HG03103 (cell line): ENCODE measurements around the gene LDLRAD3.

ENCODE experiments used
- ATAC-seq: cut with Tn5 transposase; IDR thresholded peaks from one replicate; pipeline ENCODE4 v1.9.1; 2021; ENCODE audit warnings: low read depth; ENCODE audit not compliant: unreplicated experiment

The LDLRAD3 gene

DNA sequence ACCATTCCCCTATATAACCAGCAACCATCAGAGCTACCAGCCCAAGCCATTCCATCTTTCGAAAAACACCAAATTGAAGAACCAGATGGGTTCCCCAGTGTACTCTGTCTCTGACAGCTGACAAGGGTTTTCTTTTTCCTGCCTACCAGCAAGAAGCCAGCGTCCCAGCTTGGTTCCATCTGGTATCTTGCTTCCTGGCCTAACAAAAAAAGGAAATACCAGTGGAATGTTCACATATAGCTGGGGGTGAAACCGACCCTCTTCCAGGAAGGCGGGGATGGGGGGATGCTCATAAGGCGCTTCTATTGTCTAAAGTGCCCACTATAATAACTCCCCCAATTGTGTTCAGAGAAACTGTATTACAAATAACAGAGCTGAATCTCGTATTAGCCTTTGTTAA, 172.3 kb downstream of the LDLRAD3 start:
- no peak for ATAC-seq

DNA sequence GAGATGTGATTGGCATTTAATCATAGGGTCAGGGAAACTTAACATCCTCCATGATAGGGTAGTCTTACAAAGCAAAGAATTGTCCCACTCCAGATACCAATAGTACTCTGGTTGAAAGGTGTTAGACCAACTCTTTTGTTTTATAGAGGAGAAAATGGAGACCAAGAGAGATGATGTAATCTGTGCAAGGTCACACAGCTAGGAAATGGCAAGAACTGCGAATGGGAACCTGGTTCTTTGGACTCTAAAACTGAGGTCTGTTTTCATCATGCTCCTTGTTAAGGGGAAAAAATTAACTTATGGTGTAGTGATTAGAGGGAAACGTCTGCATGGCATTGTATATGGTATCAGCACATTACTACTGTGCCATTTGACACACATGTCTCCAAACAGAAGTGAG, 174.2 kb downstream of the LDLRAD3 start:
- no peak for ATAC-seq

DNA sequence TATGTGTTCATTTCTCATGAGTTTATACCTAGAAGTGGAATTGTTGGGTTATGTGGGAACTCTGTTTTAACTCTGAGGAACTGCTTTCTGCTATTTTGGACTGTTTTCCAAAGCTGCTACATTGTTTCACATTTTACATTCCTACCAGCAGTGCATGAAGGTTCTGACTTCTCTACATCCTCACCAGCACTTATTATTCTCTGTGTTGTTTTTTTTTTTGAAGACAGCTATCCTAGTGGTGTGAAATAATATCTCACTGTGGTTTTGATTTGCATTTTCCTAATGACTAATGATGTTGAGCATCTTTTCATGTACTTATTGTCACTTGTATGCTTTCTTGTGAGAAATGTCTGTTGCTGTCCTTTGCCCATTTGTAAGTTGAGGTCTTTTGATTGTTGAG, 175.4 kb downstream of the LDLRAD3 start:
- ATAC-seq: no peak

GRCh38 chr11:36121054-36121453, 177.2 kb downstream of the LDLRAD3 start:
- no peak for ATAC-seq

DNA sequence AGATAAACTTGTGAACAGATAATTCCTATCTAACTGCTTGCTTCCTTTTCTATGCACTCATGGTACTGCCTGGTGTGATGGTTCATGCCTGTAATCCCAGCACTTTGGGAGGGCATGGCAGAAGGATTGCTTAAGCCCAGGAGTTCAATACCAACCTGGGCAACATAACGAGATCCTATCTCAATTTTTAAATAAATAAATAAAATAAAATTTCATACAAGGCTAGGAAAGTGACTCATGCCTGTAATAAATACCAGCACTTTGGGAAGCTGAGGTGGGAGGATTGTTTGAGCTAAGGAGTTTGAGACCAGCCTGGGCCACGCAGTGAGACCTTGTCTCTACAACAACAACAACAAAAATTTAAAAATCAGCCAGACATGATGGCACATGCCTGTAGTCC, 178.8 kb downstream of the LDLRAD3 start:
- no peak for ATAC-seq

DNA sequence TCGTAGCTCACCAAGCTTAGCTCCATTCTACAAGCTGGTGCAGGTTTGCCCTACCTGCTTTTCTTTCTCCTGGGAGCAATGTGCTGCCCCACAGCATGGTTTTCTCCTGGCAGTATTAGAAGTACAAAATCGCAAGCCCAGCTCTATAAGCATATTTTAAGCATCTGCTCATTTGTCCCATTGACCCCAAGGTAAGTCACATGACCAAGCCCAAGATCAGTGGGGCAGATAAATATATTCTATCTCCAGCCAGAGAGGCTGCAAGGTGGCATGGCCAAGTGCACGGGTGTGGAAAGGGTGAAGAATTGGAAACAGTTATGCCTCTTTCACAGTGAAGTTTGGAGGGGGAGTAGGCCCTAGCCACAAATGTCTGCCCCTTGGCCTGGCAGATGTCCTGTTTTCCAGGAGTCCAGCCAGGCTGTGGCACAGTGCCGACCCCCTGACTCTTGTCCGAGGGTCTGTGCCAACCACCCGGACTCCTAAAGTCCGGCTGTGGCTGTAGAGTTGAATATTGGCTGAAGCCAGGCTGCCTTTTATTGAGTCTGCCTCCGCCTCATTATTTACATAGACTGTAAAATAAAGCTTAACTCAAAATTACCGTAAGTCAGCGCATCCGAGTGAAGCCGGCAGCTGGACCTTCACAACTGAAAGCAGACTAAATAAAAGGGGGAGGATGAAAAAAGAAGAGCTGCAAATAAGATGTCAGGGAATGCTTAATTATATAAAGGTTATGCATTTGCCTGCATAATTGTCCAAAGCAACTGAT, 179.7 kb downstream of the LDLRAD3 start:
- ATAC-seq: no peak

DNA sequence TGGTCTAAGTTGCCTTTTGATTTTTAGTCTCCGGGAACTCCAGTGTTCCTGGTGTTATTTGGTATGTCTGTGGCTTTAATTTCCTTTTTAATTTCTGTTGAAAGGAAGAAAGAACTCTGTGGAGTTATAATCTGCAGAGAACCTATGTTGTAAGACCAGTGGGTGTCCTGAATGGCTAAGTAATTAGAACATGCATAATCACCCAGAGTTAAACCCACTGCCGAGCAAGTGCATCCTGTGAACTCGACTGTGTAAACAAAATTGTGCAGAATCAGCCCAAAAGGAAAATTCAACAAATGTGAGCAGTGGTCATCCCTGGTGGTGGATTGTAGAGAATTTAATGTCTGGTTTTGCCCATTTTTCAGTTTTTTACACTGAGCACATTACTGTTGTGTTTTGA, 182.8 kb downstream of the LDLRAD3 start:
- ATAC-seq: no peak

- no peak for ATAC-seq
Measured at GRCh38 chr11:36127550-36127949, 183.7 kb downstream of the LDLRAD3 start.

- no peak for ATAC-seq
Measured at GRCh38 chr11:36129955-36130354, 186.1 kb downstream of the LDLRAD3 start.

- no peak for ATAC-seq
Measured at GRCh38 chr11:36130401-36130800, 186.5 kb downstream of the LDLRAD3 start.

DNA sequence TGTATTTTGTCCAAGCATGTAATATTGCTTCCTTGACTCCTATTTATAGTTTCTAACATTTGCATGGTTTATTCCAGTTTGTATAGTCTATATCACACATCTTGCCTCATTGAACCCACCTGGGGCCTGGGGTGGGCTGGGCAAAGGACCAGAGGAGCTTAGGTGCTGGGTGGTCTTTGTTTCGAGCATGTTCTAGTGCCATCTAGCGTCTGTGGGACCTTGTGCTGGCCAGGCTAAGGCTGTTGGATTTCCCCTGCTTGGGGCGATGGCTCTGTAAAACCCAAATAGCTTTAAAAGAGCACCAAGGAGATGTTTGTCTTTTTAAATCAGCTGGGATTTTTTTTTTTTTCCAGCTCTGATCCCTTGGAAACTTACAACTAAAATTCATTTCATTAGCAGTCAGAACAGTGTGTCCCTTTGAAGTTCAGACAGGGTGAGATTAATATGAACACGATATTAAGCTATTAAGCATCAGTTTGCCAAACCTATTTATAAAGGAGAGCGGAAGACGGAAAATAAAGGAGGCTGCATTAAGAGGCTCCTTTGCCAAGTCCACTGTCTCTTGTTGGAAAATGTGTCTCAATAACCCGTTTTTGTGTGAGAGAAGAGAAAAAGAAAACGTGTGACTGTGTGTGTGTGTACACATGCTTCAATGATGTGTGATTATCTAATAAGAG, 188.0 kb downstream of the LDLRAD3 start:
- ATAC-seq: no peak

DNA sequence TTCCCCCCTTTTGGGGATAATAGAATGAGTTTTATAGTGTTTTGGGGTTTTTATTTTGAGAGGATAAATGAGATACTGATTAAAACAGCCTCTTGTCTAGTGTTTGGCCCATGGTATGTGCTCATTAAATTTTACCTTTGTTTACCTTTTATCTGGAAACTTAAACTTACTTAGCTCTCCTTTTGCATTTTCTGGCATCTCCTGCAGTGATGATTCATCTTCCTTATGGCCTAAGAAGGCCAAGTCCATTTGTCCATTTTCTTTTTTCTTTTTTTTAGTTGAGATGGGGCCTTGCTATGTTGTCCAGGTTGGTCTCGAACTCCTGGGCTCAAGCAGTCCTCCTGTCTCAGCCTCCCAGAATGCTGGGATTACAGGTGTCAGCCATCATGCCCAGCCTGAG, 189.1 kb downstream of the LDLRAD3 start:
- ATAC-seq: no peak

- ATAC-seq: no peak
Measured at GRCh38 chr11:36135076-36135475, 191.2 kb downstream of the LDLRAD3 start.

DNA sequence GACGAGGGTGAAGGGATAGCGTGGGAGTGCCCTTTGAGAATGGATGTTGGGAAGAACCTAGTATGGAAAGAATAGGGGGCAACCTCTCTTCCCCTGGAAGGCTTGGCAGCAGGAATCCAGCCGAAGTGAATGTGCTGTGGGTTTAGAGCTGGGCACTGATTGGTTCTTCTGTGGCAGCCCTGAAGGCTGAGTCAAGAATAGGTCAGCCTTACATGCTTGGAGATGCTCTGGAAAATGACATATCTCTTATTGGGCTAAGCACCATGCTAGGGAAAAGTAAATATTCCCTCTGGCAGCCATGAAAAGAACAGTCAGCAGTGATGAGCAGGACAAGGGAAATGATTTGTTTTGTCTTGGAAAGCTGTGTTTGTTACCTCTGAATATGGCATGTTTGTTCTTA, 195.9 kb downstream of the LDLRAD3 start:
- ATAC-seq: no peak

DNA sequence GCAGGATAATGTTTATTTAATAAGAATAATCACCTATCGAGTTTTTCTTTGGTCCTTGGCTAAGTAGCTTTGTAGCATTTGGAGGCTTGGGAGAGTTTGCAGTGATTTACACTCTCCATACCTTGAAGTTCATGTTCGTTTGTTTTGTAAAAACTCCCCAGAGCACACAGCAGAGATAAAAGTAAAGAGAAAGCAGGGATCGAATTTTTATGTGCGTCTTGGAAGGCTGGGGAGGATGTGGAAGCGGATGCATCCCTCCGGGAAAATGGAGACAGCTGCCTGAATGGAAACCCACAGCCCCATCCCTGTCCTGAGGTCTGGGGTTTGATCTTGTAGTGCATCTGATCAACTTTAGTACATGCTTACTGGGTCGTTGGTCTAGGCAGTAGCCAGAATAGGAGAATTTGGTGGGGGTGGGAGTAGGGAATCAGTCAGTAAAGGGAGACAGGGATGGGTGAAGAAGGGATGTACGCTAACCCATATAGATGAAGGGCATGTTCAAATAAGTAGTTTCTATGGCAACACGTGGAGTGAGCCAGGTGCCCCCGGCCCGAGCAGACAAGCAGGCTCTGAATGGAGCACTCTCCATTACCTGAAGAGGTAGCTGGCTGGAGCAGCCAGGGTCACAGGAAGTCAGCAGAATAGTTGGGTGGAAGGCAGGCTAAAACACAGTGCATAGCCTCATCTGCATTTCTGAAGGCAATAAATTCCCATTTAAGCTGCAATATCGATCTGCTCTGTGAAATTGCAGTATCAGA, 197.5 kb downstream of the LDLRAD3 start:
- ATAC-seq: no peak

GRCh38 chr11:36141956-36142355, 198.1 kb downstream of the LDLRAD3 start:
- no peak for ATAC-seq

DNA sequence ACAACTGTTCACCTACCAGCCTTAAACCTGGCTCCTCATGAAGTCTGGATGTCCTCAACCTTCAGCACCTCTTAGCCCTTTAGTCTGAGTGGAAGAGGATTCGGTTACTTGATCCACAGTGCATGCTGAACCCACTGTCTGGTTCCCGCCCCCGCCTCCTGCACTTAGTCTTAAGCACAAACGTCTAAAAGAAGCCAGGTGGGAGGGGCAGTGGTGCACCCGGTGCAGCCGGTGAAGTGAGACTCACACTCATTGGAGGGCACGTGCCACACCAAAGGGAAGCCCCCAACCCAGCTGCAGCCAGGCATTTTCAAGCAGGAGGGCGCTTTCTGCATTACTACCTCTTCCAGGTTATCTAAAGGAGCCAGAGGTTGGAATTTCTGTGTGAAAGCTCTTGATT, 198.6 kb downstream of the LDLRAD3 start:
- ATAC-seq: no peak

DNA sequence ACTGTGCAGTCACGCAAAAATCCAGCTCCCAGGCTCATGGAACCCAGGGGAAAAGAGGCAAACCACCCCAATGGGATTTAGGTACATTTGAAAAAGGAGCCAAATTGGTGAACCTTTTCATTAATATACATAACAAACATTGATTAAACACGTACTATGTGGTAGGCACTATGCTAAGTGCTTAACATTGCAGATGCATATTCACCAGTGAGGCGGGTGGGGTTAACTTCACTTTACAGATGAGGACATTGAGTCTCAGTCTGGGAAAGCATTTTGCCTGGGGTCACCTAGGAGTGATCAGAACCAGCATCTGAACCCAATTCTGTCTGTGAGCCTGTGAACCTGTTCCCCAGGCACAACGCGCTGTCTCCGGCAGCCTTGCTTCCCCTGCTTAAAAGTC, 199.0 kb downstream of the LDLRAD3 start:
- ATAC-seq: no peak

GRCh38 chr11:36146437-36146836, 202.6 kb downstream of the LDLRAD3 start:
- ATAC-seq: no peak

DNA sequence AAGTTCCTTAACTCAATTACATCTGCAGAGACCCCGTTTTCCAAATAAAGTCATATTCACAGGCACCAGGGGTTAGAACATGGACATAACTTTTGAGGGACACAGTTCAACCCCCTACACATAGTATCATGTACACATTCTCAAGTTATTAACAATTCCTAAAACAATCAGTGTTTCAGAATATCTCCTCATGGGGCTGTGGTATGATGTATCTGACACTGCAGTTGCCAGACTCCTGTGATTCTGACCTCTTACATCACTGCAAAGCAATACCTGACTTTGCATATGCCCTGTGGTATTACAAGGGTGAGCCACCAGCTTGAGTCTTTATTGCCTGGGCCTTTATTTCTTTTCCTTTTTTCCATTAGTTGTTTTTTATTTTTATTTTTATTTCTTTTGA, 203.6 kb downstream of the LDLRAD3 start:
- no peak for ATAC-seq

GRCh38 chr11:36148701-36149100, 204.8 kb downstream of the LDLRAD3 start:
- no peak for ATAC-seq
